WTC11 (cell line): ENCODE results near the gene CUL5.

Experiments used
- CREM ChIP-seq: sonication (generic); formaldehyde crosslinking; IDR thresholded peaks from 2 replicates; pipeline ENCODE4 v1.8.1; 2022; ENCODE audit warnings: mild to moderate bottlenecking, missing genetic modification reagents, moderate library complexity
- NFYB ChIP-seq: sonication (generic); formaldehyde crosslinking; conservative IDR thresholded peaks from 2 replicates; pipeline ENCODE4 v1.8.0; 2022; ENCODE audit warnings: low read depth, missing genetic modification reagents
- SP1 ChIP-seq: sonication (generic); formaldehyde crosslinking; conservative IDR thresholded peaks from 2 replicates; pipeline ENCODE4 v1.8.1; 2022; ENCODE audit warnings: missing genetic modification reagents
- TCF7 ChIP-seq: sonication (generic); formaldehyde crosslinking; IDR thresholded peaks from 2 replicates; pipeline ENCODE4 v1.8.0; 2022; ENCODE audit warnings: mild to moderate bottlenecking, low read depth, missing genetic modification reagents, moderate library complexity
- TF ChIP-seq, protein P1 (sequence below): fragments of 200-600 bp; IDR thresholded peaks from 2 replicates; pipeline ENCODE4 v1.8.0; 2022; ENCODE audit warnings: antibody characterized with exemption
- TF ChIP-seq, protein P2 (sequence below): sonication (generic); formaldehyde crosslinking; IDR thresholded peaks from 2 replicates; pipeline ENCODE4 v1.8.1; 2022; ENCODE audit warnings: low read depth, missing genetic modification reagents, borderline replicate concordance
- TF ChIP-seq, protein P3 (sequence below): sonication (generic); formaldehyde crosslinking; IDR thresholded peaks from 2 replicates; pipeline ENCODE4 v1.8.1; 2023; ENCODE audit warnings: mild to moderate bottlenecking, missing genetic modification reagents, moderate library complexity
- TF ChIP-seq, protein P4 (sequence below): fragments of 250-450 bp; sonication (Bioruptor Pico); IDR thresholded peaks from 2 replicates; pipeline ENCODE4 v1.9.0; 2021; ENCODE audit warnings: moderate library complexity, mild to moderate bottlenecking, inconsistent platforms, borderline replicate concordance
- TF ChIP-seq, protein P5 (sequence below): sonication (generic); formaldehyde crosslinking; IDR thresholded peaks from 2 replicates; pipeline ENCODE4 v1.8.0; 2022; ENCODE audit warnings: mild to moderate bottlenecking, missing genetic modification reagents
- TF ChIP-seq, protein P6 (sequence below): sonication (generic); formaldehyde crosslinking; IDR thresholded peaks from 2 replicates; pipeline ENCODE4 v1.8.1; 2023; ENCODE audit warnings: mild to moderate bottlenecking, missing genetic modification reagents
- TF ChIP-seq, protein P7 (sequence below): sonication (generic); formaldehyde crosslinking; IDR thresholded peaks from 2 replicates; pipeline ENCODE4 v1.8.0; 2022; ENCODE audit warnings: mild to moderate bottlenecking, missing genetic modification reagents

DNA sequence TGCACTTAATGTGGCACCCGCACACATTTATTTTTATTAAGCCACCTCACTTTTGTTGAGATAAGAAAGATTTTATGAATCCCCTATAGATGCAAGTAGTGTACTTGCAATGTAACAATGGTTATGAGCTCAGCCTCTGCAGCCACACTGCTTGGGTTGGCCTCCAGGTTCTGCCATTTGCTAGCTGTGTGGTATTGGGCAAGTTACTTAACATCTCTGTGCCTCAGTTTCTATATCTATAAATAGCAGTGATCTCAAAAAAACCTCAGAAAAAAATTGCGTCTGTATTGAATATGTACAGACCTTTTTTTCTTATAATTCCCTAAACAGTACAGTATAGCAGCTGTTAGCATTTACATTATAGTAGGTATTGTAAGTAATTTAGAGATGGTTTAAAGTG lies 10.0 kb downstream of the CUL5 start:
- TF ChIP-seq, protein P1, sequence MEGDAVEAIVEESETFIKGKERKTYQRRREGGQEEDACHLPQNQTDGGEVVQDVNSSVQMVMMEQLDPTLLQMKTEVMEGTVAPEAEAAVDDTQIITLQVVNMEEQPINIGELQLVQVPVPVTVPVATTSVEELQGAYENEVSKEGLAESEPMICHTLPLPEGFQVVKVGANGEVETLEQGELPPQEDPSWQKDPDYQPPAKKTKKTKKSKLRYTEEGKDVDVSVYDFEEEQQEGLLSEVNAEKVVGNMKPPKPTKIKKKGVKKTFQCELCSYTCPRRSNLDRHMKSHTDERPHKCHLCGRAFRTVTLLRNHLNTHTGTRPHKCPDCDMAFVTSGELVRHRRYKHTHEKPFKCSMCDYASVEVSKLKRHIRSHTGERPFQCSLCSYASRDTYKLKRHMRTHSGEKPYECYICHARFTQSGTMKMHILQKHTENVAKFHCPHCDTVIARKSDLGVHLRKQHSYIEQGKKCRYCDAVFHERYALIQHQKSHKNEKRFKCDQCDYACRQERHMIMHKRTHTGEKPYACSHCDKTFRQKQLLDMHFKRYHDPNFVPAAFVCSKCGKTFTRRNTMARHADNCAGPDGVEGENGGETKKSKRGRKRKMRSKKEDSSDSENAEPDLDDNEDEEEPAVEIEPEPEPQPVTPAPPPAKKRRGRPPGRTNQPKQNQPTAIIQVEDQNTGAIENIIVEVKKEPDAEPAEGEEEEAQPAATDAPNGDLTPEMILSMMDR = no peak
- TF ChIP-seq SP1 (CRISPR knock-in tag) (no peak), NFYB (CRISPR knock-in tag) (no peak), CREM (CRISPR knock-in tag) (no peak), TCF7 (CRISPR knock-in tag) (no peak)
- TF ChIP-seq, protein P2, sequence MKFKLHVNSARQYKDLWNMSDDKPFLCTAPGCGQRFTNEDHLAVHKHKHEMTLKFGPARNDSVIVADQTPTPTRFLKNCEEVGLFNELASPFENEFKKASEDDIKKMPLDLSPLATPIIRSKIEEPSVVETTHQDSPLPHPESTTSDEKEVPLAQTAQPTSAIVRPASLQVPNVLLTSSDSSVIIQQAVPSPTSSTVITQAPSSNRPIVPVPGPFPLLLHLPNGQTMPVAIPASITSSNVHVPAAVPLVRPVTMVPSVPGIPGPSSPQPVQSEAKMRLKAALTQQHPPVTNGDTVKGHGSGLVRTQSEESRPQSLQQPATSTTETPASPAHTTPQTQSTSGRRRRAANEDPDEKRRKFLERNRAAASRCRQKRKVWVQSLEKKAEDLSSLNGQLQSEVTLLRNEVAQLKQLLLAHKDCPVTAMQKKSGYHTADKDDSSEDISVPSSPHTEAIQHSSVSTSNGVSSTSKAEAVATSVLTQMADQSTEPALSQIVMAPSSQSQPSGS (CRISPR knock-in tag) = no peak
- TF ChIP-seq, protein P3, sequence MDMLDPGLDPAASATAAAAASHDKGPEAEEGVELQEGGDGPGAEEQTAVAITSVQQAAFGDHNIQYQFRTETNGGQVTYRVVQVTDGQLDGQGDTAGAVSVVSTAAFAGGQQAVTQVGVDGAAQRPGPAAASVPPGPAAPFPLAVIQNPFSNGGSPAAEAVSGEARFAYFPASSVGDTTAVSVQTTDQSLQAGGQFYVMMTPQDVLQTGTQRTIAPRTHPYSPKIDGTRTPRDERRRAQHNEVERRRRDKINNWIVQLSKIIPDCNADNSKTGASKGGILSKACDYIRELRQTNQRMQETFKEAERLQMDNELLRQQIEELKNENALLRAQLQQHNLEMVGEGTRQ (CRISPR knock-in tag) = no peak
- TF ChIP-seq, protein P4, sequence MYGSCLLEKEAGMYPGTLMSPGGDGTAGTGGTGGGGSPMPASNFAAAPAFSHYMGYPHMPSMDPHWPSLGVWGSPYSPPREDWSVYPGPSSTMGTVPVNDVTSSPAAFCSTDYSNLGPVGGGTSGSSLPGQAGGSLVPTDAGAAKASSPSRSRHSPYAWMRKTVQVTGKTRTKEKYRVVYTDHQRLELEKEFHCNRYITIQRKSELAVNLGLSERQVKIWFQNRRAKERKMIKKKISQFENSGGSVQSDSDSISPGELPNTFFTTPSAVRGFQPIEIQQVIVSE (CRISPR knock-in tag) = no peak
- TF ChIP-seq, protein P5, sequence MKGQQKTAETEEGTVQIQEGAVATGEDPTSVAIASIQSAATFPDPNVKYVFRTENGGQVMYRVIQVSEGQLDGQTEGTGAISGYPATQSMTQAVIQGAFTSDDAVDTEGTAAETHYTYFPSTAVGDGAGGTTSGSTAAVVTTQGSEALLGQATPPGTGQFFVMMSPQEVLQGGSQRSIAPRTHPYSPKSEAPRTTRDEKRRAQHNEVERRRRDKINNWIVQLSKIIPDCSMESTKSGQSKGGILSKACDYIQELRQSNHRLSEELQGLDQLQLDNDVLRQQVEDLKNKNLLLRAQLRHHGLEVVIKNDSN (CRISPR knock-in tag) = no peak
- TF ChIP-seq, protein P6, sequence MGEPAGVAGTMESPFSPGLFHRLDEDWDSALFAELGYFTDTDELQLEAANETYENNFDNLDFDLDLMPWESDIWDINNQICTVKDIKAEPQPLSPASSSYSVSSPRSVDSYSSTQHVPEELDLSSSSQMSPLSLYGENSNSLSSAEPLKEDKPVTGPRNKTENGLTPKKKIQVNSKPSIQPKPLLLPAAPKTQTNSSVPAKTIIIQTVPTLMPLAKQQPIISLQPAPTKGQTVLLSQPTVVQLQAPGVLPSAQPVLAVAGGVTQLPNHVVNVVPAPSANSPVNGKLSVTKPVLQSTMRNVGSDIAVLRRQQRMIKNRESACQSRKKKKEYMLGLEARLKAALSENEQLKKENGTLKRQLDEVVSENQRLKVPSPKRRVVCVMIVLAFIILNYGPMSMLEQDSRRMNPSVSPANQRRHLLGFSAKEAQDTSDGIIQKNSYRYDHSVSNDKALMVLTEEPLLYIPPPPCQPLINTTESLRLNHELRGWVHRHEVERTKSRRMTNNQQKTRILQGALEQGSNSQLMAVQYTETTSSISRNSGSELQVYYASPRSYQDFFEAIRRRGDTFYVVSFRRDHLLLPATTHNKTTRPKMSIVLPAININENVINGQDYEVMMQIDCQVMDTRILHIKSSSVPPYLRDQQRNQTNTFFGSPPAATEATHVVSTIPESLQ (CRISPR knock-in tag) = no peak
- TF ChIP-seq, protein P7, sequence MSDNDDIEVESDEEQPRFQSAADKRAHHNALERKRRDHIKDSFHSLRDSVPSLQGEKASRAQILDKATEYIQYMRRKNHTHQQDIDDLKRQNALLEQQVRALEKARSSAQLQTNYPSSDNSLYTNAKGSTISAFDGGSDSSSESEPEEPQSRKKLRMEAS (CRISPR knock-in tag) = no peak
